ENCODE data around the gene RPP14.
"Not testable (repeated sequence)": the region's sequence is repeated elsewhere in the genome, so short reads cannot be mapped to it uniquely, and the experiment has no call there.

RPP14 gene

GRCh38 chr3:58333206-58334012 is 27.4 kb downstream of the RPP14 start:
- DNase-seq = no peak

GRCh38 chr3:58334013-58334321 is 27.9 kb downstream of the RPP14 start:
- no peak for DNase-seq

DNA sequence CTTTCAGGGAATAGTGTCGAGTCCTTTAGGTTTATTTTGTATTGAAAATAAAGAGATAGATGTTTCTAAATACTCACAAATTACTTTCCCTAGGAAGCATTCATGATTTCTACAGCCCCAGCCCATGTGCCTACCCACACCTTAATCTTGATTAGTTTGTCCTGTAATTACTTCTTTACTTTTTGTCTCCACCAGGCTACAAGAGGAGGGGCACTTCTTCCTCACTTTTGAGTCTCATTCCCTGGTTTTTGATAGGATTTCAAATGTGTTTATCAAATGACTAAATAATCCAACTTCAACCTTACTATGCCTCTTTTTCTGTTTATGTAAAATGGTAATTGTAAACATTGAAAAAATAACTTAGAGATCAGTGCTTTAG is 28.4 kb downstream of the RPP14 start:
- DNase-seq = no peak

DNA sequence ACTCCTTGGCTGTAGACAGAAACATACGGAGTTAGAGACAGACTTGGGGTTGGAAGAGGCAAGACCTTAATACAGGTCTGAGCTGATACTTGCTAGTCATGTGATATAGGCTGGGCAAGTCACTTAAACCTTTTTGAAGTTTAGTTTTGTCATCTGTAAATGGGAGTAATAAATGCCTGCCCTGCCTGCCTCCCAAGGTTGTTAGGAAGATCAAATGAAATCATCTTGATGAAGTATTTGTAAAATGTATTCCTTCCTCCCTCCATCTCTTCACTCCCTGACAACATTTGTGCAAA is 29.6 kb downstream of the RPP14 start:
- no peak for DNase-seq

DNA sequence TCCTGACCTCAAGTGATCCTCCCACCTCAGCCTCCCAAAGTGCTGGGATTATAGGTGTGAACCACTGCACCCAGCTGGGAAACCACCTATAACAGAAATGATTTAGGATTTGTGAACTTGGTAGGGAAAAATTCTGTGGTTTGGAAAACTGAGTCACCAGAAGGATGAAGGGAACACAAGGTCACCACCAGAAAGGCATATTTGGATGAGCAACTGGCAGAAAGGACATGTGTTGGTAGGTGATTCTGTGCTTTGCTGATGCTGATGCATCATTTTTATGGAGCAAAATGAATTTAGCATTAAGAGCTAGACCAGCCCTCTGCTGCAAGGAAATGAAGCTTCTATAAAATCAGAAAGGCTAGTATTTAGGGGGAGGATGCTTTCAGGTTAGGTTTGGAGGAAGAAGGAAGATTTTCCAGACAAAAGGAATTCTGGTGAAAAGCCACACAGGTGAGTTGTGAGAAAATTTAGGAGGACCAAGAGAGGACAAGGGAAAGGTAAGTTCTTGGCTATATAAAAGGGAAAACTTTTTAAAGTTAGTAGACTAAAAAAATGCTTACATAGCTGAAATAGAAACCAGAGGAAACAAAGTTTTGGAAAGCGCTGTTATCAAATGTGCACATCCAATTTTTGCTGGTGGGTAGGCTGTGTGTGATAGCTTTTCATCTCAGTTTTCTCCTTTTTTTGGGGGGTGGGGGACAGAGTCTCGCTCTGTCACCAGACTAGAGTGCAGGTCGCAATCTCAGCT is 30.3 kb downstream of the RPP14 start:
- DNase-seq = no peak

- DNase-seq = no peak
Measured at GRCh38 chr3:58337190-58337589, 31.1 kb downstream of the RPP14 start.

GRCh38 chr3:58339146-58339545 is 33.1 kb downstream of the RPP14 start:
- not testable (repeated sequence) for DNase-seq

GRCh38 chr3:58340594-58341244 is 34.7 kb downstream of the RPP14 start:
- no peak for DNase-seq

DNA sequence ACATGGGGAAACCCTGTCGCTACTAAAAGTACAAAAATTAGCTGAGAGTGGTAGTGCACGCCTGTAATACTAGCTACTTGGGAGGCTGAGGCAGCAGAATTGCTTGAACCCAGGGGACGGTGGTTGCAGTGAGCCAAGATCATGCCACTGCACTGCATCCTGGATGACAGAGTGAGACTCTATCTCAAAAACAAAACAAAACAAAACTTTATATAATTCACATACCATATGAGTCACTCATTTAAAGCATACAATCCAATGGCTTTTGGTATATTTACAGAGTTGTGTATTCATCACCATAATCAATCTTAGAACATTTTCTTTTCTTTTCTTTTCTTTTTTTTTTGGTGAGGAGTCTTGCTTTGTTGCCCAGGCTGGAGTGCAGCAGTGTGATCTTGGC is 35.3 kb downstream of the RPP14 start:
- no peak for DNase-seq

DNA sequence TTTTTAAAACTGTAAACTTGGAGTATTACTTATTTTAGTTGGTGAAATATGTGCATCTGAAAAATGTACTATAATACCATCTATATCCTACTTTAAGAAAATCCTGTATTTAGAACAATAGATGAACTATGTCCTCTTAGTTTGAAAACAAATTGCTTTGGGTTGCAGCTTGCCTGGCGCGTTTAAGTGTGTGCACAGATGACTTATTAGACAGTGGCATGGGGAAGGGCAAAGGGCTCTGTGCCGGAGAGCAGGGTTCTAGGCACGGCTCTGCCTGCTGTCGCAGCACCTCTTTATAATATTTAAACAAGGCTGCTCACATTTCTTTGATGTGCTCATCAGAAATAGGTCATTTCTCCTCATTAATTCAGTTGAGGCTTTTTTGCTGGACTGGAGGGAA is 36.6 kb downstream of the RPP14 start:
- DNase-seq = no peak

DNA sequence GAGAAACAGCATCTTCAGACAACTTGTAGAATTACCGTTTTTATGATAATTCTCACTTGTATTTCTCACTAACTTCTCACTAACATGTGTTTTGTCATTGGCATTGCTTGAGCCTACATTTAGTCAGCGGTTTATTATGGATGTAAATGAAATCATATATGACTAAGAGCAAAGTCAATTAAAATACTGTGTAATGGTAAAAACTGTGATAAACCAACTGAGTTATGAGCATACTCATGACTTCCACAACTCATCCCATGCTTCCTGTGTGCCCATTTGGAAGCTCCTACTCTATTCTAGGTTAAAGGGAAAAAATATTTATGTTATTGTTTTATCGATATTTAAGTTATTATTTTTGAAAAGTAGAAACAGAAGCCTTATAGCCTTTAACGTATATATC is 39.4 kb downstream of the RPP14 start:
- no peak for DNase-seq

DNA sequence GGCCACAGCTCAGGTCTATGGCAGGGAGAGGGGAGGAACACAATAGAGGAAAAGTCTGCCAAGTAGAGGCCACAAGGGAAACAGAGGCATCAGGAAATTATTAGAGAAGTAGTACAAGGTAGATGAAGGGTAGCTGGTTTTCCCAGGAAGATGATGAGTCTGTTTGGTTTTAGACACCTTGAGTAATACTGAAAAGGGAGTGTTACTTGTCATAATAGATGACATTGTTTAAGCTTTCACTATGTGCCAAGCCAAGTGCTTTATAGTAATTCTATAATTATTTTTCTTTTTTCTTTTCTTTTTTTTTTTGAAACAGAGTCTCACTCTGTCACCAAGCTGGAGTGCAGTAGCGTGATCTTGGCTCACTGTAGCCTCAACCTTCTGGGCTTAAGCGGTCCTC is 40.3 kb downstream of the RPP14 start:
- no peak for DNase-seq

- no peak for DNase-seq
Measured at GRCh38 chr3:58347984-58348383, 41.9 kb downstream of the RPP14 start.

DNA sequence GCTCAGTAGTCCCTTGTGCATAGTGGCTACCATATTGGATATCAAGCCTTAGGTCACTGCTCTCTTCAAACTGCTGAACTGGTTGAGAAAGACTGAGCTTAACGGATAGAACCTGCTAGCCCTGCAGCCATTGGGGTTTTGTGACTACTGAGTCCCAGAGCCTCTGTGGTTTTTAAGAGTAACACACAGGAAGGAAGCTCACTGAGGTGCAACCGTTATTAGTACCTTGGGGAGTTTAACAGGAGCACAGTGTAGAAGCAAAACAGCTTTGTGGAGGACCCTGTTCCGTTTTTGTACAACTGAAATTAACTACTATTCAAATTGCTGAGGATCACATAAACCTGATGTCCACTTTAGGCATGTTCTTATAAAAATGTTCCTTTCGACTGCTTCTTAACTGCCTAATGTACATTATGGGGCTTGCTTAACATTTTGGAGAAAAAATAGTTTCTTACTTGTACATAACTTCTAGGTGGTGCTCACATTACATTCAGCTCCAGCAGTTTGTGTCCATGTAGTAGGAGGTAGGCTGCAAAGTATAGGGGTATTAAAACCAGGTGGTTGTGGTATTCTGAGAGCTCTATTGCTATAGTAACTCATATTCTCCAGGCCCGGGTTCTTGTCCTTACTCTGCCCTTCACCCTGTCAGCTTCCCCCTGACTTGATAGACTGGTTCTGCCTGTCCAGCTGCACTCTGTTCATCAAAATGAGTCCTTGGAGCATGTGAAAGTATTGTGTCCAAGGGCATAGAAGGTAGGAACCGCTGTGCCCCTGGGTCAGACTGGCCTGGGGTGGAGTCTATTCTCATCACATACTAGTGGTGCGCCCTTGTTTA is 44.0 kb downstream of the RPP14 start:
- no peak for DNase-seq

- DNase-seq = no peak
Measured at GRCh38 chr3:58350627-58351013, 44.6 kb downstream of the RPP14 start.

DNA sequence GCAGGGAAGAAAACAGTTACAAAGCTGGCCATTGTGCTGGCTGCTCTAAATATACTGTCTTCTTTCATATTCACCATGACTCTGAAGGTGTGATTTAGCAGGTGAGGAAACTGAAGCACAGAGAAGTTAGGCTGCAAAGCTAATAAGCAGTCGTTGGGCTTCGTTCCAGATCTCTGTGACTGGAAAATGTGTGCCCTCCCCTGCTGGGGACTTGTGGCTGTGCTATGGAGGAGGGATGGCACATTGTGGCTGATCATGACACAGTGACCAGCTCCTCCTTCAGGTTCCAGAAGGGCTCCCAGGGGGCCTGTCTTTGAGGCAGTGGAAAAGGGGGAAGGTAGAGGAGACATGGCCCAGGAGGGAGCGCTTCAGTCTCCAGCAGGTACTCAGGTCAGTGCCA is 45.9 kb downstream of the RPP14 start:
- DNase-seq = no peak

- no peak for DNase-seq
Measured at GRCh38 chr3:58352626-58353025, 46.6 kb downstream of the RPP14 start.

GRCh38 chr3:58353722-58354553 is 47.9 kb downstream of the RPP14 start:
- DNase-seq = no peak

DNA sequence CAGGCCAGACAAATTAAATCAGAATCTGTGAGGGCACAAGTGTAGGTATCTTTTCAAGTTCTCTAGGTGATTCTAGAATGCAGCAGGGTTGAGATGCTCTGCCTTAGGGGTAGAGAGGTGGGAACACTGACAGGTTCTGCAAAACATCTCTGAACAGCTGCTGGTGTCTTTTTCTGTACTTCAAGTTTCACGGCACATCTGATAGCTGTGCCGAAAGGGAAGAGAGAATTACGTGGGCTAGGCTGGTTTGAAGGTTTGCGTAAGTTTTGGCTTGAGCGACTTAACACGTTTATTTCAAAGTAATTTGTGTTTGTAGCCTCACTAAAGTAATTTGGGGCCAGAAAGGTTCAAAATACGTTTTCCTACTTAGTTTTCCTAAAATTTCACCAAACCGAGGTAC is 49.1 kb downstream of the RPP14 start:
- DNase-seq = no peak

GRCh38 chr3:58356054-58356453 is 50.0 kb downstream of the RPP14 start:
- DNase-seq = no peak

GRCh38 chr3:58357402-58357801 is 51.4 kb downstream of the RPP14 start:
- DNase-seq = no peak

- no peak for DNase-seq
Measured at GRCh38 chr3:58358092-58358491, 52.0 kb downstream of the RPP14 start.

- DNase-seq = no peak
Measured at GRCh38 chr3:58358808-58359207, 52.8 kb downstream of the RPP14 start.

All from amniotic stem cell (primary cell).